ENCODE data around the gene PCNT.
"Not testable (repeated sequence)": the region's sequence is repeated elsewhere in the genome, so short reads cannot be mapped to it uniquely, and the experiment has no call there.

The PCNT gene

DNA sequence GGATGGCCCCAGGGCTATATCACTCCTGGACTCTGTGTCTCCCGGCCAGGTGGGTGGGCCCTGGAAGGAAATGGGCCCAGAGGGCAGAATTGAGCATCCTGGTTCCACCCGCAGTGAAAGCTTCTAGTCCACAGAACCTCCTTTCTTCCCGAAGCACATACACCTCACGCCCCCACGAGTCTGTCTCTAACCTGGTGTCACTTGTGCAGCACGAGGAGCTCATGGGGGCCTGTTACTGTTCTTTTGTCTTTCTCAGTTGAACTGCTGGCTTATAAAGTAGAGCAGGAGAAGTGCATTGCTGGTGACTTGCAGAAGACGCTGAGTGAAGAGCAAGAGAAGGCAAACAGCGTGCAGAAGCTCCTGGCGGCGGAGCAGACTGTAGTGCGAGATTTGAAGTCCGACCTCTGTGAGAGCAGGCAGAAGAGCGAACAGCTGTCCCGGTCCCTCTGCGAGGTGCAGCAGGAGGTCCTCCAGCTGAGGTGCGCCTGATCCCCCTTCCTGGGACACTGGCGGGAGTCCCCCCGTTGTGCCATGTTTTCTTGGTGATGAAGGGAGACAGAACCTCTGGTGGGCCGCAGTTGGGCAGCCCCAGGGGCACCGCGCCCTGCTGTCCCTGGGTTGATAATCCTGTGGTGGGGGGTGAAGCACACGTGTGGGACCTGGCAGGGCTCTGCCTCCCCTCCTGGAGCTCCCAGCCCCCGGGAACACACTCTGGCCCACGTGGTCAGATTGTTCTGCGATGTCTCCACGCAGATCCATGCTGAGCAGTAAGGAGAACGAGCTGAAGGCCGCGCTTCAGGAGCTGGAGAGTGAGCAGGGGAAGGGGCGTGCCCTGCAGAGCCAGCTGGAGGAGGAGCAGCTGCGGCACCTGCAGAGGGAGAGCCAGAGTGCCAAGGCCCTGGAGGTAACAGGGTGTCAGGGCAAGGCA, 106.1 kb downstream of the PCNT start:
- DNase-seq = no peak

DNA sequence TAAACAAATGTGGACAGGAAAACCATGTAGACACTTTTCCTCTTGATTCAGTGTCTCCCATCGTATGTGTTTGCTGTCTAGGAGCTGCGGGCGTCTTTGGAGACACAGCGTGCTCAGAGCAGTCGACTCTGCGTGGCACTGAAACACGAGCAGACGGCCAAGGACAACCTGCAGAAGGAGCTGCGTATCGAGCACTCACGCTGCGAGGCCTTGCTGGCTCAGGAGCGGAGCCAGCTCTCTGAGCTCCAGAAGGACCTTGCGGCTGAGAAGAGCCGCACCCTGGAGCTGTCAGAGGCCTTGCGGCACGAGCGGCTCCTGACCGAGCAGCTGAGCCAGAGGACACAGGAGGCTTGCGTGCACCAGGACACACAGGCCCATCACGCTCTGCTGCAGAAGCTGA, 107.5 kb downstream of the PCNT start:
- DNase-seq = no peak

GRCh38 chr21:46431884-46432488, 108.0 kb downstream of the PCNT start:
- DNase-seq = no peak

DNA sequence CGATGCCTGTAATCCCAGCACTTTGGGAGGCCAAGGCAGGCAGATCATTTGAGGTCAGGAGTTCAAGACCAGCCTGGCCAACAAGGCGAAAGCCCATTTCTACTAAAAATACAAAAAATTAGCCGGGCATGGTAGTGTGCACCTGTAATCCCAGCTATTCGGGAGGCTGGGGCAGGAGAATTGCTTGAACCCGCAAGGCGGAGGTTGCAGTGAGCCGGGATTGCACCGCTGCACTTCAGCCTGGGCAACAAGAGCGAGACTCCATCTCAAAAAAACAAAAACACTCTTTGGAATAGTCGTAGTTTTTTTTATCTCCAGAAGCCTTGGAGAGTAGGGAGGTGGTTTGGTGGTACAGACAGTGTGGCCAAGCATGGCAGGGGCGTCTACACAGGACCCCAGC, 109.2 kb downstream of the PCNT start:
- not testable (repeated sequence) for DNase-seq

DNA sequence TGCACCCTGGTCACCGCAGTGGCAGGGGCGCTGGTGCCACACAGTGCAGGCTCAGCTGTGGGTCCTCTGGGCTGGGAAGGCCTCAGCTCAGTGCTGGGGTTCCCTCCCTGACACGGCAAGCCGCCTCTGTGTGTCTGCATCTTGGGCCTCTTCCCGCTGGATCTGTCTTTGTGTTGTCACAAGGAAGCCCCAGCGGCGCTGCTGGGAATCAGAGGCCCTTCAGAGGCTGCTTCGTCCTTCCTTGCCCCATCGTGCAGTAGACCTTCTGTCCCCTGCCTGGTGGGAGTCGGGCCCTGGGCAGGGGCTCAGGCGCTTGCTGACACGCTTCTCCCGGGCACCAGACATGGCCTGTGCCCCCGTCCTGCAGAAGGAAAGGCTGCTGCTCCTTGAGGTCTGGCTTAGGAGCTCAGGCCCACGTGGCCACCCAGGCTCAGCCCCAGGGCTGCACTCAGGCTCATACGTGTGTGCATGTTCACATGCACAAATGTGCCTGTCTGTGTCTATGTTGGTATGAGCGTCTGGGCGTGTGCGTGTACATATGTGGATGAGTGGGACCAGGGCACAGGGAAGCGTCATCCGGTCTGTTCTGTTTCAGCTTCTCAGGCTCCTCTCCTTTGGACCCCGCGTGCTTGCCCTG, 110.5 kb downstream of the PCNT start:
- no peak for DNase-seq

- DNase-seq = no peak
Observed at GRCh38 chr21:46435786-46436227, 111.9 kb downstream of the PCNT start.

GRCh38 chr21:46436621-46437020, 112.7 kb downstream of the PCNT start:
- DNase-seq = no peak

- no peak for DNase-seq
Observed at GRCh38 chr21:46437096-46437498, 113.1 kb downstream of the PCNT start.

GRCh38 chr21:46437511-46437910, 113.6 kb downstream of the PCNT start:
- no peak for DNase-seq

- no peak for DNase-seq
Observed at GRCh38 chr21:46438241-46438640, 114.3 kb downstream of the PCNT start.

GRCh38 chr21:46439906-46440305, 116.0 kb downstream of the PCNT start:
- DNase-seq = no peak

- no peak for DNase-seq
Observed at GRCh38 chr21:46441331-46441730, 117.4 kb downstream of the PCNT start.

DNA sequence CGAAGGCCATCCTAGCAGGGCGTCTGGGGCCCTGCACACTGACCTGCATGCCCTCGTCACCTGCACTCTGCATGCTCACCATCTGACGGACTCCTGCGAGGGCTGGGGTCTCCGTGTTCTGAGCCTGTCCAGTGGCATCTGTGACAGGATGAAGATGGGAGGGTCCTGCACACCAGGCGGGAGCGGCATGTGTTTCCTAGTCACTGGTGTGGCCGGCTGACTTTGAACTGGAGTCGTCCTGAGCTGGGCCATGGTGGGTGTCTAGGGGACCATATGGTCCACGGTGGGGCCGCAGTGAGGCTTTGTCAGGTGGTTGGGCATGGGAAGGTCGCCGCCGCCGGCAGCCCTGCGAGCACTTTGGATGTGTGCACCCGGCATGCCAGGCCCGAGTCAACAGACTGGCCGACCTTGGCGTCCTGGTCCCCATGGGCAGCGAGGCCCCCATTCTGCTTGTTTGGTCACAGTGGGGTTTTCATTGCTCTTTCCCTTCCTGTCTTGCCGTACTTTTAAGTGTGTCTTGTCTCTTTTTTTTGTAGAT, 118.1 kb downstream of the PCNT start:
- no peak for DNase-seq

GRCh38 chr21:46442938-46443337, 119.0 kb downstream of the PCNT start:
- no peak for DNase-seq

DNA sequence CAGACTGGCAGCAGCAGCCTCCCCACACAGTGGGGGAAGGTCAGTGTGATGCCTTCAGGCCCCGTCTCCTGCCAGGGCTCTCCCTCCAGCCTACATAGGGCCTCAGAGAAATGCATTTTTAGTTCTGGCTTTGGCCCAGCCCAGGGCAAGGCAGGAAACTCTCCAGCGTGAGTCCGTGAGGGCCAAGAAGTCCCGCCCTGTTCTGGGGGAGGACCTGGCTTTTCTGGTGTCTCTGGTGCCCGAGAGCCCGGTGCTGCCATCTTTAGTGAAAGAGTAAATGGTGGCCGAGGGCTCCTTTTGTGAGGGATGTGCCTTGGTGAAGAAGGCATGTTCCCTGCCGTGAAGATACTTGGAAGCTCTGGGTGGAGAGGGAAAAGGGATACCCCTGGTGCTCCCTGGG, 120.0 kb downstream of the PCNT start:
- no peak for DNase-seq

DNA sequence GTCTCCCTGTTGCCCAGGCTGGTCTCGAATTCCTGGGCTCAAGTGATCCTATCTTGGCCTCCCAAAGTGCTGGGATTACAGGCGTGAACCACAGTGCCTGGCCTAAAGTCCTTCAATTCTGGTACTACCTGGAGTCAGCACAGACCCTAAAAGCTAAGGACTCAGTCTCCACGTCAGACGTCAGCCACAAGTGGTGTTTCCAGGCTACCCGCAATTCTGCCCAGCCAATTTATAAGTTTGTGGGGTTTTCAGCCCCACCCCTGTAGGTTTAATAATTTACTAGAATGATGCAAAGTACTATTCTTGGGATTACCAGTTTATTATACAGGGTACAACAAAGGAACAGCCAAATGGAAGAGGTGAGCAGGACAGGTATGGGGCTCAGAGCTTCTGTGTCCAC, 124.2 kb downstream of the PCNT start:
- no peak for DNase-seq

DNA sequence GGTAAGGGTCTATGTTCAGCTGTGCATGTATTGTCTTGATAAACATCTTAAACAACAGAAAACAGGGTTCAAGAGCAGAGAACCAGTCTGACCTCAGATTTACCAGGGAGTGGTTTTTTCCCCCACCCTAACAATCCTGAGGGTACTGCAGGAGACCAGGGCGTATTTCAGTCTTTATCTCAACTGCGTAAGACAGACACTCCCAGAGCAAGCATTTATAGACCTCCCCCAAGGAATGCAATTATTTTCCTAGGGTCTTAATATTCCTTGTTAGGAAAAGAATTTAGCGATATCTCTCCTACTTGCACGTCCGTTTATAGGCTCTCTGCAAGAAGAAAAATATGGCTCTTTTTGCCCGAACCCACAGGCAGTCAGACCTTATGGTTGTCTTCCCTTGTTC, 124.9 kb downstream of the PCNT start:
- not testable (repeated sequence) for DNase-seq

DNA sequence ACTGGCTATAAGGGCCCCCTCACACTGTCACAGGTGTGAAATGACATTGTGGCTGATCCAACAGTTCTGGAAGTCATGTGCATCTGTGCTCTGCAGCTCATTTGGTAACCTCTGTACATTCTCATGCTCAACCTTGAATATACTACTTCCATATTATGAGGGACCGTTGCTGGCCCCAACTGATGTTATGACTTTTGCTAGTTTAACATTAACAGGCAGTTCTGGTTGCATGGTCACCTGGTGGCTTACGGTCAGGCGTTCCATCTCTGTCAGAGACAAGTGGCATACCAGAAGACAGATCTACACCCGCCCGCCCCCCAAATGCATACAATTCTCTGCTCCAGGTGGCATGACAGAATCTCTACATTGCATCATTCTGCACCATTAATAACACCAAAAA, 128.8 kb downstream of the PCNT start:
- no peak for DNase-seq

DNA sequence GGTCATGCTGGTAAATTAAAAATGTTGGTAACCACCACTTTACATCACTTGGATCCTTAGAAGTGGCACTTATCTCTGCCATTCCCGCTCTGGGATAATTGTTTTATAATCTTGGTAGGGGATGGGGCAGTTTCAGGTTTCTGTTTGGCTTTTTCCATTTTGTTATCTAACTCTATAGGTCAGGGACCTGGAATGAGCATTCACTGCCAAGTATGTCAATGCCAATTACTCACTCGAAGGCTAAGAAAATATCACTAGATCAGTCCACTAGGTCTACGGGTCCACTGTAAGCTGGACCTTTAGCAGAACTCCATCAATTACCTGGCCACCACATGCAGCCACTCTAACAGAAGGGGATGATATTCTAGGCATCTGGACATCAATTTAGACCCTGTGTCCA, 130.2 kb downstream of the PCNT start:
- no peak for DNase-seq

DNA sequence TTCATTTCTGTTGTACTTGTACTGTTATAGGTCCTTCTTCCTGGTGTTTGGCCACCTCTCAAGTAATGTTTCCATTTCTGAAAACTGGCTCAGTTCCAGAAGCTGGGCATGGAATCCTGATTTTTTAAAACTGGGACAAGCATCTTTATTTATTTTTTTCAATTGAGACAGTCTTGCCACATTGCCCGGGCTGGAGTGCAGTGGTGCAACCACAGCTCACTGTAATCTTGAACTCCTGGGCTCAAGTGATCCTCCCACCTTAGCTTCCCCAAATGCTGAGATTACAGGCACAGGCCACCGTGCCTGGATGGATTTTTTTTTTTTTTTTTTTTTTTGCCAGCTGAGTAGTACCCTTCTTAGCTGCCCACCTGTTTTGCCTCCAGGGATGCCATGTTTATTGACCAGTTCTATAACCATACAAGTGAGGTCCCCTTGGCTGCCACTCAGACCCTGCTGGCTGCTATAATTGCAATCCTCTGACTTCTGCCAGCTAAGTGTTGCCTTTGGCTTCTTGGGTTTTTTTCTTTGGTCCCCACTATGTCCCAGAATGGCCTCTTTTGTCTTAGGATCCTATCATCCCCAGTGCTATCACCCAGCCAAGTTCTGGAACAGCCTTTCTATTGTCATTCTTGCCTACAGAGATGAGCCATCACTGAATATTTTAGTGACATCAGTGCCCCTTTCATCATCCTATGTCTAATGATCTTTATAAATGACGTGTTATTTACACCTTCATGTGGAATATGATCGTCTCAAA, 130.9 kb downstream of the PCNT start:
- DNase-seq = no peak

DNA sequence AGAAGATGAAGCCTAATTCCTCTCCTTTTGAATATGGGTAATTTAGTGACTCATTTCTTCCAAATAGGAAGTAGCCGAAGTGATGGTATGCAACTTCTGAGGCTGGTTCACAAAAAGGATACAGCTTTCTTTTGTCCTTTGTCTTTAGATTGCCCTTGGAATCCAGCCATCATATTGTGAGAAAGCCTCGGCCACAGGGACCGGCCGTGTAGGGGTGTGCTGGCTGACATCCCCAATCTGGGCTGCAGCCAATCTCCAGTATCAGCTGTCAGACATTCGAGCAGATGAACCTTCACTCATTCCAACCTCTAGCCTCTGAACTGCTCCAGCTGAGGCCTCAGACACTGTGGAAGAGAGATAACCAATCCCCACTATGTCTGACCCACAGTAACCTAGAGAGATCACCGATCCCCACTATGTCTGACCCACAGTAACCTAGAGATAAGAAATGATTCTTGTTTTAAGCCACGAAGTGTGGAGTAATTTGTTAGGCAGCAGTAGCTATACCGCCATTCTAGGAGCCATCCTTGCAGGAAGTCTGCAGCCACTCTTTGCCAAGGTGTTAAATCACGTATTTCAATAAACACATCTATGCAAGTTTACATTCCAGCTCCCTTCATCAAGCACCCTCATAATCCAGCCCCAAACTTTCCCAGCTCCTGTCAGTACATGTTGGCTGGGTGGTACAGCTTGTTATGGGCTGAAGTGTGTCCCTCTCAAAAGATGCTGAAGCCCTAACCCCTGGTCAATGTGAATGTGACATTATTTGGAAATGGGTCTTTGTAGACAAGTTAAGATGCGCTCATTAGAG, 131.8 kb downstream of the PCNT start:
- DNase-seq = no peak

DNA sequence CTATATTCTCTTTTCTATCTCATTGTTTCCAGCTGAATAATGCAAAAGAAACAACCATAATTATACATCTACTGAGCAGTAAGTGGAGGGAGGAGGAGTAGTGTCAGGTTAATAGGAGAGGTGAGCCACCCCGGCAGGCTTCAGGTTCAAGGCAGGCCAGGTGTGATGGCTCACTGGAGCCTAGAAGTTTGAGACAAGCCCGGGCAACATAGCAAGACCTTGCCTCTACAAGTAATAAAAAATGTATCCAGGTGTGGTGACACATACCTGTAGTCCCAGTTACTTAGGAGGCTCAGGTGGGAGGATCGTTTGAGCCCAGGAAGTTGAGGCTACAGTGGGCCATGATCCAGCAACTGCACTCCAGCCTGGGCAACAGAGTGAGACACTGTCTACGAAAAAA, 132.8 kb downstream of the PCNT start:
- DNase-seq = no peak

Data from SIG-M5 (cell line).